PC-3 (cell line): Measurements from ENCODE around the gene DOCK1.

ENCODE experiments used
- EZH2 ChIP-seq: fragments of 300-600 bp; sonication (generic); IDR thresholded peaks from one replicate; pipeline ENCODE4 v1.6.1; 2017; ENCODE audit warnings: antibody characterized with exemption, mild to moderate bottlenecking, low read length; ENCODE audit not compliant: unreplicated experiment
- TF ChIP-seq, protein P1 (sequence below): fragments of 300-600 bp; sonication (generic); conservative IDR thresholded peaks from 2 replicates; pipeline ENCODE4 v1.5.1; 2017; ENCODE audit warnings: antibody characterized with exemption, low read depth, mild to moderate bottlenecking, low read length

DNA sequence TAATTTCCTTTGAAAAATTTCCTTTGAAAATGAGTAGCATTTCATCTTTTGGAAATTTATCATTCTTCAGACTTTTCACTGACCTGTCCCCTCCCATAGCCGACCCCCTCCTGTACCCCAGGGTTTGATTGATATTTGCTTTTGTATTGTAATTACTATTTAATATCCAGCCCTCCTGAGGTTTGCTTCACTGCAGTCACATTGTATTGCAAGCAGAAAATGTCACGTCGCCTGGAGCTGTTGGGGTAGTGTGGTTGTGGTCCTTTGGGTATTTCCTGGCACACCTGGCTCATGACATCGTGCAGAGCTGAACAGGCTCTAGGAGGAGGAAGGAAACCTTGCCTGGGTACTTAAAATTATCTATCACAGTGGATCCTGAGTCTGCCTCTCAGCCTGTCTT is 175.1 kb downstream of the DOCK1 start:
- TF ChIP-seq, protein P1, sequence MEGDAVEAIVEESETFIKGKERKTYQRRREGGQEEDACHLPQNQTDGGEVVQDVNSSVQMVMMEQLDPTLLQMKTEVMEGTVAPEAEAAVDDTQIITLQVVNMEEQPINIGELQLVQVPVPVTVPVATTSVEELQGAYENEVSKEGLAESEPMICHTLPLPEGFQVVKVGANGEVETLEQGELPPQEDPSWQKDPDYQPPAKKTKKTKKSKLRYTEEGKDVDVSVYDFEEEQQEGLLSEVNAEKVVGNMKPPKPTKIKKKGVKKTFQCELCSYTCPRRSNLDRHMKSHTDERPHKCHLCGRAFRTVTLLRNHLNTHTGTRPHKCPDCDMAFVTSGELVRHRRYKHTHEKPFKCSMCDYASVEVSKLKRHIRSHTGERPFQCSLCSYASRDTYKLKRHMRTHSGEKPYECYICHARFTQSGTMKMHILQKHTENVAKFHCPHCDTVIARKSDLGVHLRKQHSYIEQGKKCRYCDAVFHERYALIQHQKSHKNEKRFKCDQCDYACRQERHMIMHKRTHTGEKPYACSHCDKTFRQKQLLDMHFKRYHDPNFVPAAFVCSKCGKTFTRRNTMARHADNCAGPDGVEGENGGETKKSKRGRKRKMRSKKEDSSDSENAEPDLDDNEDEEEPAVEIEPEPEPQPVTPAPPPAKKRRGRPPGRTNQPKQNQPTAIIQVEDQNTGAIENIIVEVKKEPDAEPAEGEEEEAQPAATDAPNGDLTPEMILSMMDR = no peak
- no peak for TF ChIP-seq EZH2
